Activated CD8-positive, alpha-beta memory T cell treated with anti-CD3 and anti-CD28 coated beads for 48 hours (primary cell): ENCODE measurements around the gene IFTAP.
"Not testable (repeated sequence)": the region's sequence is repeated elsewhere in the genome, so short reads cannot be mapped to it uniquely, and the experiment has no call there.

Experiments used
- DNase-seq, 3 experiments: peaks; one replicate each; pipeline ENCODE4 v3.0.0-alpha.2; 2020; ENCODE audit warnings: low read depth in 2 of 3, low spot score in 2 of 3

Gene IFTAP

GRCh38 chr11:36635066-36635862 is 41.0 kb downstream of the IFTAP start:
- no peak for DNase-seq

- DNase-seq: no peak
Measured at GRCh38 chr11:36638556-36638955, 44.3 kb downstream of the IFTAP start.

GRCh38 chr11:36657610-36658267 is 63.4 kb downstream of the IFTAP start:
- no peak for DNase-seq

GRCh38 chr11:36661359-36661758 is 67.1 kb downstream of the IFTAP start:
- DNase-seq: not testable (repeated sequence)

GRCh38 chr11:36672815-36673450 is 78.6 kb downstream of the IFTAP start:
- DNase-seq: no peak

- DNase-seq: not testable (repeated sequence)
Measured at GRCh38 chr11:36679547-36679946, 85.2 kb downstream of the IFTAP start.

GRCh38 chr11:36683818-36684217 is 89.5 kb downstream of the IFTAP start:
- no peak for DNase-seq

GRCh38 chr11:36684840-36685801 is 90.8 kb downstream of the IFTAP start:
- DNase-seq: peak in 1 of 3 experiments; percentile 1

GRCh38 chr11:36688132-36688531 is 93.8 kb downstream of the IFTAP start:
- DNase-seq: no peak

GRCh38 chr11:36688571-36689291 is 94.4 kb downstream of the IFTAP start:
- DNase-seq: no peak

GRCh38 chr11:36689442-36689841 is 95.1 kb downstream of the IFTAP start:
- no peak for DNase-seq

GRCh38 chr11:36692704-36693103 is 98.4 kb downstream of the IFTAP start:
- DNase-seq: no peak

GRCh38 chr11:36693139-36693843 is 99.0 kb downstream of the IFTAP start:
- no peak for DNase-seq

- DNase-seq: no peak
Measured at GRCh38 chr11:36695111-36695510, 100.8 kb downstream of the IFTAP start.

- DNase-seq: no peak
Measured at GRCh38 chr11:36695571-36695970, 101.3 kb downstream of the IFTAP start.

GRCh38 chr11:36696550-36696949 is 102.2 kb downstream of the IFTAP start:
- no peak for DNase-seq

- DNase-seq: no peak
Measured at GRCh38 chr11:36699271-36699670, 105.0 kb downstream of the IFTAP start.

GRCh38 chr11:36700246-36700645 is 105.9 kb downstream of the IFTAP start:
- no peak for DNase-seq

GRCh38 chr11:36702330-36703054 is 108.2 kb downstream of the IFTAP start:
- DNase-seq: no peak
